GM19438 (cell line): ENCODE measurements around the gene PLIN5.

Experiments used
- ATAC-seq: cut with Tn5 transposase; IDR thresholded peaks from one replicate; pipeline ENCODE4 v1.9.1; 2021; ENCODE audit warnings: low read depth; ENCODE audit not compliant: unreplicated experiment

Gene PLIN5

GRCh38 chr19:4534836-4535658 lies at the start of gene PLIN5:
TSS of gene PLIN5 (minus strand) at chr19:4535224. CDS start at chr19:4534074, 1,150 bp downstream.
- ATAC-seq = no peak

GRCh38 chr19:4583961-4584669 lies 49.1 kb upstream of the PLIN5 start:
- no peak for ATAC-seq

GRCh38 chr19:4582980-4583842 lies 48.2 kb upstream of the PLIN5 start:
- no peak for ATAC-seq

GRCh38 chr19:4581666-4582553 lies 46.9 kb upstream of the PLIN5 start:
- no peak for ATAC-seq

GRCh38 chr19:4580961-4581665 lies 46.1 kb upstream of the PLIN5 start:
- ATAC-seq = no peak

- no peak for ATAC-seq
Measured at GRCh38 chr19:4580021-4580901, 45.2 kb upstream of the PLIN5 start.

GRCh38 chr19:4579389-4579788 lies 44.4 kb upstream of the PLIN5 start:
- no peak for ATAC-seq

- ATAC-seq = no peak
Measured at GRCh38 chr19:4578552-4579248, 43.7 kb upstream of the PLIN5 start.

- ATAC-seq = no peak
Measured at GRCh38 chr19:4577020-4577782, 42.2 kb upstream of the PLIN5 start.

- ATAC-seq = no peak
Measured at GRCh38 chr19:4576016-4576933, 41.3 kb upstream of the PLIN5 start.

- no peak for ATAC-seq
Measured at GRCh38 chr19:4575267-4576015, 40.4 kb upstream of the PLIN5 start.

- no peak for ATAC-seq
Measured at GRCh38 chr19:4573682-4574081, 38.7 kb upstream of the PLIN5 start.

GRCh38 chr19:4571305-4571917 lies 36.4 kb upstream of the PLIN5 start:
- ATAC-seq = no peak

GRCh38 chr19:4570916-4571304 lies 35.9 kb upstream of the PLIN5 start:
- ATAC-seq = no peak

GRCh38 chr19:4570402-4570801 lies 35.4 kb upstream of the PLIN5 start:
- no peak for ATAC-seq
